Heart left ventricle (tissue), 16 donors: ENCODE results near the gene CLCN1. TPM values are rescaled to one million over a fixed set of nuclear protein-coding genes. Genes with fewer than 3 reads are reported as not detected.

Source experiments
- ATAC-seq, 4 donors: fragments of 200-7000 bp; cut with Tn5 transposase; one replicate each; pipeline ENCODE4 v1.9.1; 2020 to 2022; ENCODE audit warnings: moderate library complexity in 4 of 4, mild to moderate bottlenecking in 3 of 4, moderate number of reproducible peaks in 1 of 4
- DNase-seq, 5 donors: peaks; one replicate each; pipeline ENCODE4 v3.0.0-alpha.2; 2020
- H3K27ac ChIP-seq, 12 donors: fragments of 200-600 bp; sonication (generic) in 4 of 12; one replicate each; pipeline versions ENCODE4 v1.5.0 to v1.8.0; 2016 to 2022; ENCODE audit warnings: mild to moderate bottlenecking in 2 of 12
- H3K27me3 ChIP-seq, 9 donors: fragments of 200-600 bp; sonication (generic) in 2 of 9; one replicate each; pipeline versions ENCODE4 v1.5.1 to v1.8.0; 2016 to 2022; ENCODE audit warnings: mild to moderate bottlenecking in 3 of 9
- H3K36me3 ChIP-seq, 9 donors: fragments of 200-600 bp; sonication (generic) in 2 of 9; one replicate each; pipeline versions ENCODE4 v1.5.0 to v1.8.0; 2018 to 2022; ENCODE audit warnings: mild to moderate bottlenecking in 2 of 9
- H3K4me1 ChIP-seq, 12 donors: fragments of 200-600 bp; sonication (generic) in 4 of 12; one replicate each; pipeline versions ENCODE4 v1.5.0 to v1.8.0; 2016 to 2022; ENCODE audit warnings: mild to moderate bottlenecking in 3 of 12
- H3K4me3 ChIP-seq, 12 donors: fragments of 200-600 bp; sonication (generic) in 4 of 12; one replicate each; pipeline versions ENCODE4 v1.5.0 to v1.8.0; 2017 to 2022; ENCODE audit warnings: mild to moderate bottlenecking in 9 of 12, moderate library complexity in 4 of 12
- H3K9me3 ChIP-seq, 12 donors: fragments of 200-600 bp; sonication (generic) in 4 of 12; one replicate each; pipeline versions ENCODE4 v1.5.0 to v1.8.0; 2016 to 2022; ENCODE audit warnings: mild to moderate bottlenecking in 1 of 12
- CTCF ChIP-seq, 12 donors: fragments of 200-600 bp; sonication (generic) in 4 of 12; IDR thresholded peaks; one replicate each; pipeline versions ENCODE4 v1.5.0 to v1.8.0; 2018 to 2022; ENCODE audit warnings: antibody characterized with exemption in 12 of 12, mild to moderate bottlenecking in 5 of 12
- POLR2A ChIP-seq, 2 donors: fragments of 450-650 bp; IDR thresholded peaks; one replicate each; pipeline ENCODE4 v1.6.1; 2017; ENCODE audit warnings: antibody characterized with exemption in 2 of 2, mild to moderate bottlenecking in 2 of 2, moderate library complexity in 2 of 2
- WGBS, 4 donors: extraction: QIAGEN DNeasy Blood & Tissue Kit in 2 of 4; methylation state at CpG; one replicate each; pipeline versions ENCODE4 v1.1.5 to v1.1.7; 2013 to 2018; 5-methylcytosine and 5-hydroxymethylcytosine counted together
- intact Hi-C, 10 donors: fragments of 100-400 bp; cut with DNase I; formaldehyde crosslinking; loops; one replicate each; pipeline versions ENCODE4 v1.11.1 to v1.14.2; 2022
- polyA plus RNA-seq, 2 donors: library from polyadenylated mRNA; stranded (reverse); fragments of 200-250 nt; gene quantifications; one replicate each; pipeline ENCODE4 v1.2.3, GENCODE V29; 2013
- total RNA-seq, 9 donors: library from RNA; depleted of rRNA in 2 of 9; stranded (reverse); fragments of >200 nt in 2 of 9; fragmentation: NEBNext Ultra II Directional in 3 of 9; extraction: Animal tissue kit (Norgen Biotek cat#: 25700) in 3 of 9; gene quantifications; one replicate each; pipeline versions ENCODE4 v1.1.0 to v1.2.4, GENCODE V29; 2016 to 2023
- donor health status: ischemic (EF 13 %, LVEDD 7.1; RV severe dilation, severe dysfunction).
- donor health status: healthy with polysubstance abuse.
- donor health status: DM: no; HTN: yes; CAD: no.
- donor health status: DM: no; HTN: no; CAD: no.
- donor health status: ischemic (EF 25% LVEDD 6.9; RV normal size, moderate dysfunction).
- donor health status: ischemic (EF 25% LVEDD 5.7; RV mildly dilated, moderate dysfunction).
- donor health status: healthy.
- donor health status: DM: yes; HTN: yes; CAD: no.
- donor health status: ischemic (EF 35%, LVEDD 5.7; RV mildly dilated, moderate dysfunction).
- donor health status: nonischemic (EF 11% LVEDD 7.7; RV severe dilation, severe dysfunction).
- donor health status: DM: yes; HTN: yes; CAD: no.
- donor health status: PGD.
- donor health status: ischemic (EF 29% LVEDD 5.4; RV normal size, mild dysfunction).
- donor health status: nonischemic (EF 23%, LVEDD 6.1; RV moderate dilation, normal function).

Gene CLCN1
- total and polyA plus RNA-seq, 11 donors, result 0.03 to 1.4 TPM; not detected in 9

GRCh38 chr7:143341842-143342241 lies 25.9 kb downstream of the CLCN1 start:
- Histone ChIP-seq H3K4me3 (no peak overlapping the region), H3K27ac (no peak overlapping the region), H3K4me1 (peaks cover 0 to 10% (median 0%) of the 10 kb centered on the region in 12 donors), H3K9me3 (no peaks in the 10 kb centered on the region), H3K27me3 (peaks cover 0 to 59% (median 9%) of the 10 kb centered on the region in 9 donors), H3K36me3 (no peaks in the 10 kb centered on the region)
- WGBS, 4 donors, result 87 to 93% (median 90%) methylated on average over 8 of the region's 8 CpGs
- ATAC-seq (no peak), DNase-seq (no peak)
- TF ChIP-seq POLR2A (IDR thresholded peaks at IDR 0.05) (no peak), CTCF (IDR thresholded peaks at IDR 0.05) (no peak)
- intact Hi-C loops, result no loop called here

GRCh38 chr7:143343596-143343995 lies 27.7 kb downstream of the CLCN1 start:
- intact Hi-C loops, result no loop called here
- ATAC-seq, result no peak
- no peak for TF ChIP-seq CTCF (IDR thresholded peaks at IDR 0.05)
- no peak for TF ChIP-seq POLR2A (IDR thresholded peaks at IDR 0.05)
- Histone ChIP-seq H3K9me3 (no peaks in the 10 kb centered on the region), H3K27me3 (peaks cover 0 to 51% (median 9%) of the 10 kb centered on the region in 9 donors), H3K4me3 (no peak overlapping the region), H3K4me1 (peaks cover 0 to 10% (median 0%) of the 10 kb centered on the region in 12 donors), H3K27ac (no peak overlapping the region), H3K36me3 (no peaks in the 10 kb centered on the region)
- 79 to 92% (median 91%) methylated on average over 3 of the region's 3 CpGs for WGBS, 4 donors
- DNase-seq, result no peak

- WGBS, 4 donors, result 4 to 14% (median 7%) methylated on average over 35 of the region's 35 CpGs
- no peaks in the 10 kb centered on the region for H3K9me3 ChIP-seq
- peak overlapping the region in 5 of 12 donors; percentile 1 to 48 (median 21) for H3K4me3 ChIP-seq
- peaks cover 0 to 10% (median 0%) of the 10 kb centered on the region in 12 donors for H3K4me1 ChIP-seq
- H3K27ac ChIP-seq, result no peak overlapping the region
- peak in 11 of 12 donors; percentile 11 to 54 (median 32) for TF ChIP-seq CTCF (IDR thresholded peaks at IDR 0.05)
- no peak for TF ChIP-seq POLR2A (IDR thresholded peaks at IDR 0.05)
- ATAC-seq (peak in 3 of 4 donors; percentile 74 to 83 (median 79)), DNase-seq (peak; percentile 28 to 76 (median 46))
- no peaks in the 10 kb centered on the region for H3K36me3 ChIP-seq
- intact Hi-C loops, result no loop called here
- peaks cover 0 to 42% (median 9%) of the 10 kb centered on the region in 9 donors for H3K27me3 ChIP-seq
Measured at GRCh38 chr7:143345428-143345900, 29.6 kb downstream of the CLCN1 start.

- 81 to 87% (median 85%) methylated on average over 4 of the region's 4 CpGs for WGBS, 4 donors
- Histone ChIP-seq H3K4me3 (no peak overlapping the region), H3K27ac (no peak overlapping the region), H3K9me3 (no peaks in the 10 kb centered on the region), H3K27me3 (peaks cover 0 to 39% (median 9%) of the 10 kb centered on the region in 9 donors), H3K36me3 (no peaks in the 10 kb centered on the region), H3K4me1 (peaks cover 0 to 10% (median 0%) of the 10 kb centered on the region in 12 donors)
- DNase-seq (no peak), ATAC-seq (peak in 1 of 4 donors; percentile 24)
- TF ChIP-seq CTCF (IDR thresholded peaks at IDR 0.05), result no peak
- no peak for TF ChIP-seq POLR2A (IDR thresholded peaks at IDR 0.05)
- intact Hi-C loops, result no loop called here
Measured at GRCh38 chr7:143346018-143346417, 30.1 kb downstream of the CLCN1 start.
